IMR-90 (cell line): ENCODE results near the gene LCA5. TPM values are rescaled to one million over a fixed set of nuclear protein-coding genes. Genes with fewer than 3 reads are reported as not detected.

Source experiments
- ATAC-seq: fragments of 200-7000 bp; cut with Tn5 transposase; 2 replicates; pipeline ENCODE4 v1.9.1; 2020; ENCODE audit warnings: low read depth, mild to moderate bottlenecking, moderate library complexity
- BruUV-seq: library from RNA; stranded (reverse); fragments of 400-500 nt; replicated peaks from 2 replicates; lab custom pipeline; 2021; lab: Mats Ljungman, UMichigan
- CTCF ChIA-PET: fragments of 300-600 bp; formaldehyde crosslinking; extraction: SDS; loops from one replicate; lab custom pipeline; 2021; ENCODE audit warnings: antibody characterized with exemption; lab: Yijun Ruan, JAX
- POLR2A ChIA-PET: fragments of 300-600 bp; sonication (Branson Sonifier 250); formaldehyde crosslinking; loops from one replicate; lab custom pipeline; 2022; ENCODE audit warnings: antibody characterized with exemption; ENCODE audit not compliant: unreplicated experiment; lab: Charles Lee
- DNase-seq: peaks from one replicate; pipeline ENCODE4 v3.0.0; 2013
- H2AFZ ChIP-seq: replicated peaks from 2 replicates; pipeline ENCODE3; 2013; ENCODE audit warnings: low read length, mild to moderate bottlenecking; ENCODE audit not compliant: poor library complexity
- H2AK5ac ChIP-seq: 2 replicates; pipeline ENCODE4 v1.6.1; 2013; ENCODE audit warnings: low read depth, low read length, inconsistent platforms
- H2AK9ac ChIP-seq: replicated peaks from 2 replicates; pipeline ENCODE3; 2013; ENCODE audit warnings: mild to moderate bottlenecking, low read depth, low read length, moderate library complexity; ENCODE audit not compliant: poor library complexity
- H2BK120ac ChIP-seq: 2 replicates; pipeline ENCODE4 v1.6.1; 2013; ENCODE audit warnings: low read depth, low read length, inconsistent platforms
- H2BK15ac ChIP-seq: 3 replicates; pipeline ENCODE4 v1.6.1; 2013; ENCODE audit warnings: low read depth, low read length, inconsistent platforms
- H2BK20ac ChIP-seq: 2 replicates; pipeline ENCODE4 v1.6.1; 2013; ENCODE audit warnings: low read depth, mild to moderate bottlenecking, inconsistent platforms, low read length, moderate library complexity
- H2BK5ac ChIP-seq: 2 replicates; pipeline ENCODE4 v1.6.1; 2013; ENCODE audit warnings: mild to moderate bottlenecking, low read depth, low read length, inconsistent platforms; ENCODE audit not compliant: poor library complexity, severe bottlenecking
- H3K14ac ChIP-seq: replicated peaks from 2 replicates; pipeline ENCODE4 v1.6.1; 2013; ENCODE audit warnings: low read depth, low read length, inconsistent platforms
- H3K18ac ChIP-seq: 2 replicates; pipeline ENCODE4 v1.6.1; 2013; ENCODE audit warnings: low read depth, low read length, control low read depth
- H3K23ac ChIP-seq: 2 replicates; pipeline ENCODE4 v1.6.1; 2013; ENCODE audit warnings: low read depth, low read length, inconsistent platforms
- H3K27ac ChIP-seq: 2 replicates; pipeline ENCODE4 v1.5.1; 2013; ENCODE audit warnings: mild to moderate bottlenecking, control low read depth, low read length; ENCODE audit not compliant: insufficient read depth
- H3K27me3 ChIP-seq: 2 replicates; pipeline ENCODE4 v1.6.1; 2013; ENCODE audit warnings: low read length; ENCODE audit not compliant: control insufficient read depth, insufficient read depth
- H3K36me3 ChIP-seq: 2 replicates; pipeline ENCODE4 v1.6.1; 2013; ENCODE audit warnings: low read length, mixed read lengths; ENCODE audit not compliant: control insufficient read depth, insufficient read depth
- H3K4ac ChIP-seq: 2 replicates; pipeline ENCODE4 v1.6.1; 2013; ENCODE audit warnings: low read depth, low read length, inconsistent platforms
- H3K4me1 ChIP-seq: 2 replicates; pipeline ENCODE4 v1.6.1; 2013; ENCODE audit warnings: low read length, mixed read lengths; ENCODE audit not compliant: control insufficient read depth, insufficient read depth
- H3K4me2 ChIP-seq: 2 replicates; pipeline ENCODE4 v1.6.1; 2013; ENCODE audit warnings: low read depth, mild to moderate bottlenecking, control low read depth, low read length, moderate library complexity
- H3K4me3 ChIP-seq: 2 replicates; pipeline ENCODE4 v1.5.1; 2013; ENCODE audit warnings: low read depth, mild to moderate bottlenecking, control low read depth, low read length, moderate library complexity; ENCODE audit not compliant: insufficient read depth
- H3K56ac ChIP-seq: 2 replicates; pipeline ENCODE4 v1.6.1; 2013; ENCODE audit warnings: low read length, inconsistent platforms; ENCODE audit not compliant: insufficient read depth; ENCODE audit errors: extremely low read depth
- H3K79me1 ChIP-seq, 2 experiments: 2 replicates each; pipeline ENCODE4 v1.6.1; 2013; ENCODE audit warnings: low read length in 2 of 2, inconsistent platforms in 1 of 2, low read depth in 1 of 2
- H3K9ac ChIP-seq: 2 replicates; pipeline ENCODE4 v1.6.1; 2013; ENCODE audit warnings: low read depth, low read length, control low read depth
- H3K9me1 ChIP-seq: 2 replicates; pipeline ENCODE4 v1.6.1; 2013; ENCODE audit warnings: low read length, inconsistent platforms; ENCODE audit not compliant: insufficient read depth
- H3K9me3 ChIP-seq: 2 replicates; pipeline ENCODE4 v1.6.1; 2013; ENCODE audit warnings: low read length; ENCODE audit not compliant: control insufficient read depth, insufficient read depth
- H4K20me1 ChIP-seq: 2 replicates; pipeline ENCODE4 v1.6.1; 2013; ENCODE audit warnings: low read length, inconsistent platforms; ENCODE audit not compliant: insufficient read depth
- H4K5ac ChIP-seq: 2 replicates; pipeline ENCODE4 v1.6.1; 2013; ENCODE audit warnings: mild to moderate bottlenecking, low read depth, low read length, control low read depth
- H4K8ac ChIP-seq, 2 experiments: 2 replicates each; pipeline ENCODE4 v1.6.1; 2013; ENCODE audit warnings: low read depth in 2 of 2, low read length in 2 of 2, control low read depth in 1 of 2, inconsistent platforms in 1 of 2
- H4K91ac ChIP-seq: 2 replicates; pipeline ENCODE4 v1.6.1; 2013; ENCODE audit warnings: low read depth, low read length, inconsistent platforms; ENCODE audit not compliant: insufficient read depth
- BHLHE40 ChIP-seq: fragments of 150-350 bp; IDR thresholded peaks from 2 replicates; pipeline ENCODE4 v1.6.1; 2016; ENCODE audit warnings: mild to moderate bottlenecking, low read depth, low read length
- CEBPB ChIP-seq: IDR thresholded peaks from 2 replicates; pipeline ENCODE4 v1.6.1; 2012; ENCODE audit warnings: low read depth, low read length, improper control_type of control experiment
- ELK1 ChIP-seq: fragments of 150-350 bp; IDR thresholded peaks from 2 replicates; pipeline ENCODE4 v1.6.1; 2016; ENCODE audit warnings: low read depth, mild to moderate bottlenecking, low read length, moderate library complexity, borderline replicate concordance
- MAZ ChIP-seq: IDR thresholded peaks from 2 replicates; pipeline ENCODE4 v1.6.1; 2012; ENCODE audit warnings: low read depth, mild to moderate bottlenecking, low read length, improper control_type of control experiment, moderate library complexity, borderline replicate concordance
- NFE2L2 ChIP-seq: fragments of 150-350 bp; IDR thresholded peaks from 2 replicates; pipeline ENCODE4 v1.6.1; 2016; ENCODE audit warnings: low read depth, mild to moderate bottlenecking, low read length
- POLR2A ChIP-seq: IDR thresholded peaks from 2 replicates; pipeline ENCODE4 v1.6.1; 2012; ENCODE audit warnings: mild to moderate bottlenecking, low read depth, low read length
- RFX5 ChIP-seq: IDR thresholded peaks from 2 replicates; pipeline ENCODE4 v1.8.0; 2012; ENCODE audit warnings: low read depth, mild to moderate bottlenecking, low read length, moderate library complexity
- SMC3 ChIP-seq: fragments of 150-350 bp; IDR thresholded peaks from 2 replicates; pipeline ENCODE4 v1.6.1; 2016; ENCODE audit warnings: low read depth, mild to moderate bottlenecking, antibody characterized with exemption, low read length, moderate library complexity
- USF2 ChIP-seq: fragments of 150-350 bp; IDR thresholded peaks from 2 replicates; pipeline ENCODE4 v1.6.1; 2017; ENCODE audit warnings: mild to moderate bottlenecking, antibody characterized with exemption, low read length, low read depth
- WGBS, 2 experiments: methylation state at CpG; one replicate each; pipeline versions ENCODE4 v1.1.5 to v1.1.7; 2013; ENCODE audit warnings: missing lambda C conversion rate in 2 of 2; ENCODE audit not compliant: insufficient read length in 1 of 2; ENCODE audit errors: extremely low coverage in 2 of 2; 5-methylcytosine and 5-hydroxymethylcytosine counted together
- dilution Hi-C: fragments of 300-500 bp; cut with HindIII; formaldehyde crosslinking; loops from one replicate; pipeline ENCODE4 v1.14.3; 2018; ENCODE audit warnings: low sequenced_read_pairs; ENCODE audit not compliant: unreplicated experiment
- in situ Hi-C: fragments of 300-500 bp; cut with MboI; formaldehyde crosslinking; loops from 3 replicates; pipeline ENCODE4 v1.14.3; 2019; ENCODE audit warnings: low sequenced_read_pairs, inconsistent platforms, mixed read lengths
- intact Hi-C: fragments of 100-400 bp; cut with micrococcal nuclease; formaldehyde crosslinking; loops from 2 replicates; pipeline ENCODE4 v1.10.0; 2022
- polyA plus RNA-seq, 3 experiments: library from polyadenylated mRNA; depleted of rRNA; stranded (reverse); fragments of >200 nt; gene quantifications; 2 replicates each; pipeline ENCODE4 v1.2.3, GENCODE V29; 2012; ENCODE audit warnings: low replicate concordance in 1 of 3
- total RNA-seq: library from RNA; depleted of rRNA; stranded (reverse); fragments of >200 nt; gene quantifications from 2 replicates; pipeline ENCODE4 v1.2.3, GENCODE V29; 2012

Gene LCA5
- total and polyA plus RNA-seq, 2 of the 4 experiments (the other 2 are of a cell fraction) = 1.2 to 2.0 TPM

- peaks cover 2% of the 10 kb centered on the region; the same call in 1 of the 2 replicates for H3K4me1 ChIP-seq
- no peak overlapping the region for H2BK120ac ChIP-seq
- no peaks in the 10 kb centered on the region for H3K27me3 ChIP-seq
- no peak overlapping the region for H3K4me2 ChIP-seq
- peaks cover 5 to 7% of the 10 kb centered on the region in 2 experiments; a peak in 2 of 4 replicates for H3K79me1 ChIP-seq
- no peak overlapping the region for H2BK15ac ChIP-seq
- 66% methylated on average over 5 of the region's 12 CpGs; no CpG with 5 or more reads in 1 of the 2 experiments for WGBS, 2 experiments
- in situ Hi-C loops (no loop called here), dilution Hi-C loops (no loop called here), intact Hi-C loops (no loop called here)
- H2AK5ac ChIP-seq = no peak overlapping the region
- H3K18ac ChIP-seq = no peak overlapping the region
- CTCF ChIA-PET = no interaction called here
- no peaks in the 10 kb centered on the region for H3K9me3 ChIP-seq
- no peak overlapping the region for H3K56ac ChIP-seq
- 0 out of 2 replicates have a peak, but pooled peaks cover 2% of the 10 kb centered on the region for H3K9me1 ChIP-seq
- H3K14ac ChIP-seq = no peak overlapping the region
- H4K5ac ChIP-seq = no peak overlapping the region
- no peak overlapping the region for H2BK20ac ChIP-seq
- no peaks in the 10 kb centered on the region for H3K36me3 ChIP-seq
- H2BK5ac ChIP-seq = no peak overlapping the region
- H2AFZ ChIP-seq = peak overlapping the region; percentile 73
- no peak overlapping the region for H4K8ac ChIP-seq
- H3K4ac ChIP-seq = no peak overlapping the region
- no TSS peak for BruUV-seq
- no peak overlapping the region for H4K91ac ChIP-seq
- H3K23ac ChIP-seq = no peak overlapping the region
- no peaks in the 10 kb centered on the region for H4K20me1 ChIP-seq
- no peak overlapping the region for H3K9ac ChIP-seq
- ATAC-seq (0 out of 2 replicates have a peak, but pooled peaks have one; percentile 11), DNase-seq (peak; percentile 47)
- H2AK9ac ChIP-seq = no peak overlapping the region
- no peak for TF ChIP-seq RFX5
- no peak for TF ChIP-seq POLR2A
- peak; percentile 75 for TF ChIP-seq CEBPB
- no peak for TF ChIP-seq MAZ
- no peak for TF ChIP-seq NFE2L2
- no peak for TF ChIP-seq BHLHE40
- no peak for TF ChIP-seq SMC3
- TF ChIP-seq ELK1 = no peak
- no peak for TF ChIP-seq USF2
- no peak overlapping the region for H3K27ac ChIP-seq
- no peak overlapping the region for H3K4me3 ChIP-seq
- POLR2A ChIA-PET = no interaction called here
Measured at GRCh38 chr6:79525272-79526100, 11.7 kb downstream of the LCA5 start.
